H1 (cell line): ENCODE data around the gene ELAPOR1. TPM values are rescaled to one million over a fixed set of nuclear protein-coding genes. Genes with fewer than 3 reads are reported as not detected.

Experiments used
- CTCF ChIA-PET: fragments of 300-600 bp; sonication (Branson Sonifier 250); formaldehyde crosslinking; loops from one replicate; lab custom pipeline; 2021; ENCODE audit not compliant: partially characterized antibody; lab: Charles Lee
- POLR2A ChIA-PET: fragments of 300-600 bp; sonication (Branson Sonifier 250); formaldehyde crosslinking; loops from one replicate; lab custom pipeline; 2021; ENCODE audit warnings: inconsistent platforms; ENCODE audit not compliant: partially characterized antibody; lab: Charles Lee
- DNase-seq, 2 experiments: peaks; one replicate each; pipeline versions ENCODE4 v3.0.0 to v3.0.0-alpha.2; 2010 to 2022; ENCODE audit warnings: low spot score in 2 of 2, low read depth in 1 of 2, mixed read lengths in 1 of 2
- FAIRE-seq: peaks from 2 replicates; lab custom pipeline; 2011; peaks lifted over from hg19 to GRCh38; lab: Jason Lieb, UNC
- H2AFZ ChIP-seq: 2 replicates; pipeline ENCODE4 v1.8.1; 2012; ENCODE audit warnings: low read length, inconsistent platforms
- H2AK5ac ChIP-seq: 2 replicates; pipeline ENCODE4 v1.6.1; 2013; ENCODE audit warnings: low read depth, low read length
- H2BK120ac ChIP-seq: replicated peaks from 2 replicates; pipeline ENCODE3; 2013; ENCODE audit warnings: low read depth, low read length, inconsistent platforms
- H2BK12ac ChIP-seq: 2 replicates; pipeline ENCODE4 v1.6.1; 2013; ENCODE audit warnings: low read depth, low read length
- H2BK15ac ChIP-seq: 2 replicates; pipeline ENCODE4 v1.6.1; 2013; ENCODE audit warnings: low read length
- H2BK20ac ChIP-seq: 2 replicates; pipeline ENCODE4 v1.6.1; 2013; ENCODE audit warnings: low read length
- H2BK5ac ChIP-seq: 2 replicates; pipeline ENCODE4 v1.6.1; 2013; ENCODE audit warnings: low read depth, low read length
- H3K14ac ChIP-seq: 2 replicates; pipeline ENCODE4 v1.6.1; 2013; ENCODE audit warnings: inconsistent platforms; ENCODE audit not compliant: insufficient read length
- H3K18ac ChIP-seq: 2 replicates; pipeline ENCODE4 v1.6.1; 2013; ENCODE audit warnings: low read length; ENCODE audit errors: extremely low read depth
- H3K23ac ChIP-seq: 2 replicates; pipeline ENCODE4 v1.6.1; 2013; ENCODE audit warnings: inconsistent platforms; ENCODE audit not compliant: insufficient read length
- H3K23me2 ChIP-seq: 2 replicates; pipeline ENCODE4 v1.6.1; 2013; ENCODE audit warnings: low read depth, low read length
- H3K27ac ChIP-seq: 2 replicates; pipeline ENCODE4 v1.6.1; 2011; ENCODE audit warnings: low read depth, low read length, inconsistent platforms
- H3K27me3 ChIP-seq, 4 experiments: replicated peaks in 1 of 4; 1 replicate in 1 of 4; 2 replicates in 3 of 4; pipeline versions ENCODE4 v1.6.1 to v1.8.1; 2011 to 2013; ENCODE audit warnings: low read length in 3 of 4, mild to moderate bottlenecking in 3 of 4, inconsistent platforms in 2 of 4, mixed read lengths in 2 of 4, moderate library complexity in 1 of 4; ENCODE audit not compliant: control insufficient read depth in 3 of 4, insufficient read depth in 3 of 4; ENCODE audit errors: extremely low read depth in 1 of 4
- H3K36me3 ChIP-seq, 4 experiments: 2 replicates each; pipeline versions ENCODE4 v1.6.1 to v1.8.1; 2011 to 2013; ENCODE audit warnings: mild to moderate bottlenecking in 4 of 4, low read length in 3 of 4, moderate library complexity in 2 of 4, control low read depth in 1 of 4, inconsistent platforms in 1 of 4; ENCODE audit not compliant: insufficient read depth in 4 of 4, control insufficient read depth in 2 of 4
- H3K4ac ChIP-seq: replicated peaks from 2 replicates; pipeline ENCODE3; 2013; ENCODE audit warnings: low read length, low read depth, mixed read lengths, inconsistent platforms; ENCODE audit not compliant: insufficient read length
- H3K4me1 ChIP-seq, 4 experiments: replicated peaks in 1 of 4; 1 replicate in 1 of 4; 2 replicates in 3 of 4; pipeline versions ENCODE4 v1.6.1 to v1.8.1; 2011 to 2013; ENCODE audit warnings: low read length in 3 of 4, inconsistent platforms in 2 of 4, mixed read lengths in 1 of 4; ENCODE audit not compliant: insufficient read depth in 4 of 4, control insufficient read depth in 3 of 4
- H3K4me2 ChIP-seq, 2 experiments: 2 replicates each; pipeline versions ENCODE4 v1.6.1 to v1.8.1; 2011 to 2013; ENCODE audit warnings: low read depth in 2 of 2, low read length in 2 of 2, control low read depth in 1 of 2, inconsistent platforms in 1 of 2, mild to moderate bottlenecking in 1 of 2; ENCODE audit not compliant: insufficient read depth in 1 of 2
- H3K4me3 ChIP-seq, 4 experiments: fragments of 200-600, 300-600 bp in 1 of 4; sonication (generic), shearing (Covaris generic), sonication (Bioruptor Twin) in 1 of 4; 2 replicates each; pipeline versions ENCODE4 v1.5.1 to v1.8.1; 2011 to 2016; ENCODE audit warnings: low read length in 4 of 4, low read depth in 3 of 4, control low read depth in 2 of 4, inconsistent platforms in 2 of 4, mild to moderate bottlenecking in 2 of 4, mixed read lengths in 1 of 4, moderate library complexity in 1 of 4; ENCODE audit not compliant: insufficient read depth in 2 of 4; ENCODE audit errors: extremely low read depth in 1 of 4
- H3K56ac ChIP-seq: replicated peaks from 2 replicates; pipeline ENCODE3; 2013; ENCODE audit warnings: low read depth, mild to moderate bottlenecking, mixed read lengths, low read length, inconsistent platforms; ENCODE audit not compliant: insufficient read length
- H3K79me1 ChIP-seq: 2 replicates; pipeline ENCODE4 v1.6.1; 2013; ENCODE audit warnings: low read depth, low read length, control low read depth
- H3K79me2 ChIP-seq, 2 experiments: 2 replicates each; pipeline versions ENCODE4 v1.6.1 to v1.8.1; 2012 to 2013; ENCODE audit warnings: low read length in 2 of 2, mild to moderate bottlenecking in 2 of 2, inconsistent platforms in 1 of 2; ENCODE audit not compliant: insufficient read depth in 2 of 2, control insufficient read depth in 1 of 2
- H3K9ac ChIP-seq, 4 experiments: replicated peaks in 1 of 4; 1 replicate in 1 of 4; 2 replicates in 3 of 4; pipeline versions ENCODE4 v1.6.1 to v1.8.1; 2011 to 2013; ENCODE audit warnings: low read depth in 3 of 4, low read length in 3 of 4, control low read depth in 2 of 4, mild to moderate bottlenecking in 2 of 4, moderate library complexity in 2 of 4, inconsistent platforms in 1 of 4; ENCODE audit errors: extremely low read depth in 1 of 4
- H3K9me3 ChIP-seq, 2 experiments: 2 replicates each; pipeline versions ENCODE4 v1.6.1 to v1.8.1; 2012 to 2013; ENCODE audit warnings: mild to moderate bottlenecking in 2 of 2, moderate library complexity in 2 of 2, control low read depth in 1 of 2, inconsistent platforms in 1 of 2, low read depth in 1 of 2, low read length in 1 of 2, mixed read lengths in 1 of 2; ENCODE audit not compliant: insufficient read depth in 2 of 2
- H4K20me1 ChIP-seq, 2 experiments: replicated peaks in 1 of 2; 2 replicates each; pipeline versions ENCODE3 to v1.8.1; 2011 to 2013; ENCODE audit warnings: inconsistent platforms in 2 of 2, low read length in 2 of 2, mild to moderate bottlenecking in 1 of 2; ENCODE audit not compliant: insufficient read depth in 2 of 2, control insufficient read depth in 1 of 2
- H4K5ac ChIP-seq: 2 replicates; pipeline ENCODE4 v1.6.1; 2013; ENCODE audit warnings: low read length, low read depth, mixed read lengths, inconsistent platforms; ENCODE audit not compliant: insufficient read length
- H4K8ac ChIP-seq: 2 replicates; pipeline ENCODE4 v1.8.0; 2013; ENCODE audit warnings: mild to moderate bottlenecking, moderate library complexity, low read length, inconsistent platforms; ENCODE audit not compliant: insufficient read depth; ENCODE audit errors: extremely low read depth
- H4K91ac ChIP-seq: replicated peaks from 2 replicates; pipeline ENCODE3; 2013; ENCODE audit warnings: low read length, mixed read lengths, inconsistent platforms; ENCODE audit not compliant: insufficient read length
- TEAD4 ChIP-seq: IDR thresholded peaks from 2 replicates; pipeline ENCODE4 v1.6.1; 2012; ENCODE audit warnings: low read depth, low read length, inconsistent platforms, mixed read lengths
- WGBS, 2 experiments: shearing (Covaris generic) in 1 of 2; methylation state at CpG; one replicate each; pipeline versions ENCODE4 v1.1.6 to v1.1.7; 2013 to 2015; ENCODE audit warnings: low lambda C conversion rate in 2 of 2, mixed read lengths in 2 of 2, inconsistent platforms in 1 of 2, low coverage in 1 of 2, missing lambda C conversion rate in 1 of 2; ENCODE audit not compliant: insufficient replicate concordance in 2 of 2, insufficient coverage in 1 of 2, insufficient read length in 1 of 2; ENCODE audit errors: extremely low coverage in 1 of 2, missing lambda C conversion rate in 1 of 2; 5-methylcytosine and 5-hydroxymethylcytosine counted together
- polyA plus RNA-seq, 7 experiments: library from polyadenylated mRNA; depleted of rRNA in 3 of 7; stranded (reverse) in 5 of 7; unstranded in 2 of 7; fragments of >200 nt in 5 of 7; fragments of 200-250 nt in 2 of 7; gene quantifications; 1 replicate in 5 of 7; 2 replicates in 1 of 7; 4 replicates in 1 of 7; pipeline versions ENCODE4 v1.2.1 to v1.2.3, GENCODE V29; 2011 to 2013; ENCODE audit warnings: missing spikeins in 2 of 7, mixed read lengths in 2 of 7
- total RNA-seq: library from RNA; stranded (reverse); fragmentation: NEBNext Ultra II Directional; extraction: Animal tissue kit (Norgen Biotek cat#: 25700); gene quantifications from 2 replicates; pipeline ENCODE4 v1.2.1, GENCODE V29; 2021

The ELAPOR1 gene
- total and polyA plus RNA-seq, 2 of the 8 experiments (the other 6 are each of a cell fraction or from before 2014, with no cell fraction given), result 1.2 to 2.5 TPM

GRCh38 chr1:109094377-109094803 lies 19.5 kb upstream of the ELAPOR1 start:
- no peak for TF ChIP-seq TEAD4
- Histone ChIP-seq H3K27me3 (no peaks in the 10 kb centered on the region), H3K79me1 (no peaks in the 10 kb centered on the region), H3K27ac (no peak overlapping the region), H3K56ac (no peak overlapping the region), H4K5ac (no peak overlapping the region), H3K18ac (no peak overlapping the region), H4K20me1 (peaks cover 0 to 2% of the 10 kb centered on the region in 2 experiments), H3K9me3 (no peaks in the 10 kb centered on the region), H3K23me2 (no peaks in the 10 kb centered on the region), H3K4ac (no peak overlapping the region), H3K36me3 (peaks cover 0 to 7% (median 2%) of the 10 kb centered on the region in 4 experiments; a peak in 3 of 8 replicates), H2BK5ac (no peak overlapping the region), H2BK120ac (no peak overlapping the region), H2BK20ac (no peak overlapping the region; the same call in 1 of the 2 replicates), H4K91ac (no peak overlapping the region), H3K4me3 (no peak overlapping the region), H3K4me2 (no peak overlapping the region), H2BK12ac (no peak overlapping the region), H3K9ac (0 out of 7 replicates have a peak overlapping the region, but pooled peaks of 1 of the 4 experiments have one; percentile 22), H3K4me1 (peaks cover 0 to 2% (median 0%) of the 10 kb centered on the region in 4 experiments; a peak in 2 of 7 replicates), H3K14ac (no peak overlapping the region), H2AFZ (no peak overlapping the region), H3K79me2 (peaks cover 0 to 16% of the 10 kb centered on the region in 2 experiments; a peak in 3 of 4 replicates), H2AK5ac (no peak overlapping the region), H3K23ac (no peak overlapping the region), H2BK15ac (no peak overlapping the region), H4K8ac (no peak overlapping the region)
- WGBS, 2 experiments, result 93% methylated on average over 7 of the region's 7 CpGs; no CpG with 5 or more reads in 1 of the 2 experiments
- ChIA-PET CTCF (no interaction called here), POLR2A (interaction anchor here (0.6 to 0.9 kb wide), 3 partner anchors 13 to 34 kb away, joined by 3 read pairs; no protein-coding TSS in a partner anchor)
- no peak for FAIRE-seq
- DNase-seq, result no peak
